Gastrocnemius medialis (tissue), 4 donors: ENCODE data around the gene PRKG1. TPM values are rescaled to one million over a fixed set of nuclear protein-coding genes. Genes with fewer than 3 reads are reported as not detected.
"Not testable (repeated sequence)": the region's sequence is repeated elsewhere in the genome, so short reads cannot be mapped to it uniquely, and the experiment has no call there.

Experiments
- ATAC-seq, 2 donors: fragments of 150-250 bp; one replicate each; pipeline ENCODE4 v1.9.1; 2016
- DNase-seq, 2 donors: peaks; one replicate each; pipeline ENCODE4 v3.0.0-alpha.2; 2019
- H3K27ac ChIP-seq, 4 donors: fragments of 200-600 bp; sonication (generic); 1 replicate in 1 of 4; 2 replicates in 3 of 4; pipeline ENCODE4 v1.5.1; 2016 to 2018; ENCODE audit warnings: mild to moderate bottlenecking in 2 of 4, moderate library complexity in 1 of 4
- H3K27me3 ChIP-seq, 3 donors: fragments of 200-600 bp; sonication (generic) in 2 of 3; 1 replicate in 1 of 3; 2 replicates in 2 of 3; pipeline versions ENCODE4 v1.5.1 to v1.6.0; 2016 to 2019; ENCODE audit warnings: mild to moderate bottlenecking in 1 of 3, moderate library complexity in 1 of 3
- H3K36me3 ChIP-seq, 2 donors: fragments of 200-600 bp; sonication (generic) in 1 of 2; one replicate each; pipeline ENCODE4 v1.5.1; 2017 to 2018
- H3K4me1 ChIP-seq, 2 donors: fragments of 200-600 bp; sonication (generic) in 1 of 2; one replicate each; pipeline ENCODE4 v1.5.1; 2016 to 2017; ENCODE audit warnings: mild to moderate bottlenecking in 2 of 2
- H3K4me3 ChIP-seq, 4 donors: fragments of 200-600 bp; sonication (generic) in 3 of 4; 1 replicate in 1 of 4; 2 replicates in 3 of 4; pipeline ENCODE4 v1.5.1; 2016 to 2019; ENCODE audit warnings: mild to moderate bottlenecking in 2 of 4
- H3K9me3 ChIP-seq, 3 donors: fragments of 200-600 bp; sonication (generic) in 2 of 3; 1 replicate in 1 of 3; 2 replicates in 2 of 3; pipeline ENCODE4 v1.5.1; 2016 to 2019
- CTCF ChIP-seq, 5 experiments: fragments of 450-650 bp in 3 of 5; fragments of 200-600 bp in 2 of 5; sonication (generic) in 2 of 5; IDR thresholded peaks in 4 of 5; conservative IDR thresholded peaks in 1 of 5; 1 replicate in 4 of 5; 2 replicates in 1 of 5; pipeline ENCODE4 v1.5.1; 2016 to 2019; ENCODE audit warnings: antibody characterized with exemption in 5 of 5, mild to moderate bottlenecking in 3 of 5, moderate library complexity in 3 of 5
- POLR2A ChIP-seq, 2 donors: fragments of 450-650 bp; IDR thresholded peaks; one replicate each; pipeline ENCODE4 v1.6.1; 2017; ENCODE audit warnings: antibody characterized with exemption in 2 of 2, mild to moderate bottlenecking in 2 of 2, moderate library complexity in 2 of 2
- in situ Hi-C, 4 donors: fragments of 200-750 bp; cut with MboI; loops; one replicate each; pipeline versions ENCODE4 v1.15.0 to v1.8.0; 2017; ENCODE audit warnings: low sequenced_read_pairs in 4 of 4
- intact Hi-C: fragments of 100-400 bp; cut with DNase I; formaldehyde crosslinking; loops from one replicate; pipeline ENCODE4 v1.15.1; 2023; ENCODE audit warnings: low total_unique reads
- total RNA-seq, 4 donors: library from RNA; depleted of rRNA; stranded (reverse); fragments of >200 nt; gene quantifications; one replicate each; pipeline versions ENCODE4 v1.1.0 to v1.2.3, GENCODE V29; 2016

The PRKG1 gene
- total RNA-seq, 4 donors from 2014 or later, result 10.4 to 39.4 (median 25.1) TPM

GRCh38 chr10:52030051-52030790 is 955.9 kb downstream of the PRKG1 start:
- no peak for TF ChIP-seq CTCF (IDR thresholded peaks at IDR 0.05 in 4 of 5, conservative IDR thresholded peaks at IDR 0.05 in 1 of 5)
- TF ChIP-seq POLR2A (IDR thresholded peaks at IDR 0.05), result no peak
- Histone ChIP-seq H3K27ac (no peak overlapping the region), H3K36me3 (no peaks in the 10 kb centered on the region), H3K9me3 (no peaks in the 10 kb centered on the region), H3K4me3 (no peak overlapping the region), H3K27me3 (no peaks in the 10 kb centered on the region), H3K4me1 (peaks cover 5 to 7% of the 10 kb centered on the region in 2 donors)
- intact Hi-C loops (no loop called here), in situ Hi-C loops (no loop called here)
- DNase-seq (no peak), ATAC-seq (no peak)

- DNase-seq (no peak), ATAC-seq (no peak)
- Histone ChIP-seq H3K36me3 (no peaks in the 10 kb centered on the region), H3K4me1 (peaks cover 5 to 7% of the 10 kb centered on the region in 2 donors), H3K27me3 (no peaks in the 10 kb centered on the region), H3K4me3 (no peak overlapping the region), H3K27ac (no peak overlapping the region), H3K9me3 (no peaks in the 10 kb centered on the region)
- in situ Hi-C loops, result no loop called here
- TF ChIP-seq CTCF (IDR thresholded peaks at IDR 0.05 in 4 of 5, conservative IDR thresholded peaks at IDR 0.05 in 1 of 5) (no peak), POLR2A (IDR thresholded peaks at IDR 0.05) (no peak)
- intact Hi-C loops, result no loop called here
Observed at GRCh38 chr10:52030975-52031374, 956.7 kb downstream of the PRKG1 start.

GRCh38 chr10:52031771-52032170 is 957.5 kb downstream of the PRKG1 start:
- in situ Hi-C loops (no loop called here), intact Hi-C loops (no loop called here)
- Histone ChIP-seq H3K9me3 (no peaks in the 10 kb centered on the region), H3K36me3 (no peaks in the 10 kb centered on the region), H3K27me3 (no peaks in the 10 kb centered on the region), H3K4me1 (peaks cover 5 to 7% of the 10 kb centered on the region in 2 donors), H3K27ac (no peak overlapping the region), H3K4me3 (no peak overlapping the region)
- DNase-seq (no peak), ATAC-seq (no peak)
- no peak for TF ChIP-seq CTCF (IDR thresholded peaks at IDR 0.05 in 4 of 5, conservative IDR thresholded peaks at IDR 0.05 in 1 of 5)
- no peak for TF ChIP-seq POLR2A (IDR thresholded peaks at IDR 0.05)

GRCh38 chr10:52032681-52033629 is 958.7 kb downstream of the PRKG1 start:
- H3K27ac ChIP-seq, result no peak overlapping the region
- H3K9me3 ChIP-seq, result no peaks in the 10 kb centered on the region
- no peak for TF ChIP-seq POLR2A (IDR thresholded peaks at IDR 0.05)
- no peak for TF ChIP-seq CTCF (IDR thresholded peaks at IDR 0.05 in 4 of 5, conservative IDR thresholded peaks at IDR 0.05 in 1 of 5)
- ATAC-seq (no peak), DNase-seq (no peak)
- H3K36me3 ChIP-seq, result no peaks in the 10 kb centered on the region
- in situ Hi-C loops, result no loop called here
- intact Hi-C loops, result no loop called here
- no peaks in the 10 kb centered on the region for H3K27me3 ChIP-seq
- H3K4me1 ChIP-seq, result peaks cover 5 to 7% of the 10 kb centered on the region in 2 donors
- no peak overlapping the region for H3K4me3 ChIP-seq

- H3K4me1 ChIP-seq, DNase-seq, intact Hi-C loops, H3K27ac ChIP-seq, H3K27me3 ChIP-seq, H3K36me3 ChIP-seq, in situ Hi-C loops, H3K4me3 ChIP-seq, H3K9me3 ChIP-seq, ATAC-seq: not testable (repeated sequence)
Observed at GRCh38 chr10:52039002-52039793, 964.9 kb downstream of the PRKG1 start.
